GM12878 (cell line): ENCODE results near the gene PCDHGA4.

Source experiments
- CHD2 ChIP-seq: IDR thresholded peaks from 2 replicates; pipeline ENCODE4 v1.6.1; 2011; ENCODE audit warnings: low read depth, low read length, improper control_type of control experiment, borderline replicate concordance
- IRF3 ChIP-seq: fragments of 450-650 bp; IDR thresholded peaks from 2 replicates; pipeline ENCODE4 v1.6.1; 2014; ENCODE audit warnings: mild to moderate bottlenecking
- RAD21 ChIP-seq: IDR thresholded peaks from 2 replicates; pipeline ENCODE4 v1.6.1; 2011; ENCODE audit warnings: mild to moderate bottlenecking, low read depth, low read length, moderate library complexity; ENCODE audit not compliant: insufficient read depth
- TAF1 ChIP-seq: IDR thresholded peaks from 2 replicates; pipeline ENCODE4 v1.6.1; 2011; ENCODE audit warnings: mild to moderate bottlenecking, low read depth, low read length, borderline replicate concordance
- ZBTB40 ChIP-seq: fragments of 450-650 bp; IDR thresholded peaks from 2 replicates; pipeline ENCODE4 v1.6.1; 2016; ENCODE audit warnings: mild to moderate bottlenecking, moderate library complexity, borderline replicate concordance
- TF ChIP-seq, protein P1 (sequence below): IDR thresholded peaks from 2 replicates; pipeline ENCODE4 v1.6.1; 2012; ENCODE audit warnings: low read depth, low read length, improper control_type of control experiment

DNA sequence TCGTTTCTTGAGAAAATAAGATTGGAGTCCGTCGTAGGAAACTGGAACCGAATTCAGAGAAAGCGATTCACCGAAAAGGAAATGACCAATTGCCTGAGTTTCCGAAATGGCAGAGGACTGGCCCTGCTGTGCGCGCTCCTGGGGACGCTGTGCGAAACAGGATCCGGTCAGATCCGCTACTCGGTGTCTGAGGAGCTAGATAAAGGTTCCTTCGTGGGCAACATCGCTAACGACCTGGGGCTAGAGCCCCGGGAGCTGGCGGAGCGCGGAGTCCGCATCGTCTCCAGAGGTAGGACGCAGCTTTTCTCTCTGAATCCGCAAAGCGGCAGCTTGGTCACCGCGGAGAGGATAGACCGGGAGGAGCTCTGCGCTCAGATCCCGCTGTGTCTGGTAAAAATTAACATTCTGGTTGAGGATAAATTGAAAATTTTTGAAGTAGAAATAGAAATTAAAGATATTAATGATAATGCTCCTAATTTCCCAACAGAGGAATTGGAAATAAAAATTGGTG, 10.8 kb upstream of the PCDHGA4 start:
- TF ChIP-seq CHD2 (no peak), IRF3 (no peak), ZBTB40 (no peak), RAD21 (no peak), TAF1 (no peak)
- TF ChIP-seq, protein P1, sequence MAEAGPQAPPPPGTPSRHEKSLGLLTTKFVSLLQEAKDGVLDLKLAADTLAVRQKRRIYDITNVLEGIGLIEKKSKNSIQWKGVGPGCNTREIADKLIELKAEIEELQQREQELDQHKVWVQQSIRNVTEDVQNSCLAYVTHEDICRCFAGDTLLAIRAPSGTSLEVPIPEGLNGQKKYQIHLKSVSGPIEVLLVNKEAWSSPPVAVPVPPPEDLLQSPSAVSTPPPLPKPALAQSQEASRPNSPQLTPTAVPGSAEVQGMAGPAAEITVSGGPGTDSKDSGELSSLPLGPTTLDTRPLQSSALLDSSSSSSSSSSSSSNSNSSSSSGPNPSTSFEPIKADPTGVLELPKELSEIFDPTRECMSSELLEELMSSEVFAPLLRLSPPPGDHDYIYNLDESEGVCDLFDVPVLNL: no peak
